Pancreas (tissue), 10 donors: ENCODE data around the gene KLF16. TPM values are rescaled to one million over a fixed set of nuclear protein-coding genes. Genes with fewer than 3 reads are reported as not detected.

ENCODE experiments used
- ATAC-seq, 4 donors: fragments of 200-7000 bp; cut with Tn5 transposase; one replicate each; pipeline versions ENCODE4 v1.8.0 to v1.9.1; 2020; ENCODE audit warnings: mild to moderate bottlenecking in 4 of 4, moderate library complexity in 4 of 4
- DNase-seq, 6 donors: peaks; one replicate each; pipeline ENCODE4 v3.0.0-alpha.2; 2020
- FAIRE-seq: peaks from 2 replicates; lab custom pipeline; 2012; peaks lifted over from hg19 to GRCh38; lab: Jason Lieb, UNC
- H3K27ac ChIP-seq, 4 donors: fragments of 200-600 bp; sonication (generic); 1 replicate in 3 of 4; 2 replicates in 1 of 4; pipeline versions ENCODE4 v1.5.0 to v1.8.0; 2020
- H3K27me3 ChIP-seq, 4 donors: fragments of 200-600 bp; one replicate each; pipeline ENCODE4 v1.8.0; 2021
- H3K36me3 ChIP-seq, 3 donors: fragments of 200-600 bp; sonication (generic) in 1 of 3; one replicate each; pipeline versions ENCODE4 v1.5.0 to v1.8.0; 2020 to 2021
- H3K4me1 ChIP-seq, 3 donors: fragments of 200-600 bp; one replicate each; pipeline ENCODE4 v1.8.0; 2021
- H3K4me3 ChIP-seq, 4 donors: fragments of 200-600 bp; sonication (generic) in 2 of 4; one replicate each; pipeline versions ENCODE4 v1.5.0 to v1.8.0; 2020 to 2021
- H3K9me3 ChIP-seq, 4 donors: fragments of 200-600 bp; one replicate each; pipeline ENCODE4 v1.8.0; 2021
- CTCF ChIP-seq, 4 donors: fragments of 200-600 bp; sonication (generic) in 3 of 4; IDR thresholded peaks; one replicate each; pipeline versions ENCODE4 v1.5.0 to v1.8.0; 2021; ENCODE audit warnings: antibody characterized with exemption in 4 of 4
- WGBS, 2 donors: extraction: QIAGEN DNeasy Blood & Tissue Kit; methylation state at CpG; one replicate each; pipeline ENCODE4 v1.1.7; 2013; 5-methylcytosine and 5-hydroxymethylcytosine counted together
- intact Hi-C, 3 donors: fragments of 100-400 bp; cut with DNase I; formaldehyde crosslinking; loops; one replicate each; pipeline versions ENCODE4 v1.11.1 to v1.14.2; 2022
- microRNA-seq, 2 donors: library from miRNA; unstranded; fragments of <30 nt; microRNA quantifications; one replicate each; pipeline versions ENCODE4 to v1.1.0, GENCODE V29; 2019 to 2020
- polyA plus RNA-seq, 2 donors: library from polyadenylated mRNA; stranded (reverse); fragments of 200-250 nt; gene quantifications; one replicate each; pipeline ENCODE4 v1.2.3, GENCODE V29; 2013
- total RNA-seq, 6 donors: library from RNA; stranded (reverse); fragmentation: NEBNext Ultra II Directional in 4 of 6; extraction: Animal tissue kit (Norgen Biotek cat#: 25700) in 4 of 6; gene quantifications; one replicate each; pipeline versions ENCODE4 v1.2.1 to v1.2.4, GENCODE V29; 2021 to 2023
- donor health status: healthy with polysubstance abuse.
- donor health status: DM: no; HTN: no; CAD: no; lungs with moderate emphysema.
- donor health status: DM: no; HTN: no; CAD: no.
- donor health status: control.
- donor health status: control.
- donor health status: Bipolar disorder and iron deficiency.
- donor health status: DM: yes; HTN: yes; CAD: no.
- donor health status: DM: no; HTN: no; CAD: no.
- donor health status: DM: no; HTN: no; CAD: no.
- donor health status: DM: yes; HTN: yes; CAD: no.

KLF16 gene
- total and polyA plus RNA-seq, 8 donors = 4.3 to 10.4 (median 7.5) TPM

GRCh38 chr19:1804858-1805257 lies 58.5 kb downstream of the KLF16 start:
- DNase-seq (no peak), ATAC-seq (no peak), FAIRE-seq (no peak)
- no peaks in the 10 kb centered on the region for H3K36me3 ChIP-seq
- H3K9me3 ChIP-seq = no peaks in the 10 kb centered on the region
- no peak overlapping the region for H3K27ac ChIP-seq
- no peaks in the 10 kb centered on the region for H3K27me3 ChIP-seq
- intact Hi-C loops = no loop called here
- 87 to 94% methylated on average over 6 of the region's 6 CpGs for WGBS, 2 donors
- no peaks in the 10 kb centered on the region for H3K4me1 ChIP-seq
- no peak overlapping the region for H3K4me3 ChIP-seq
- no peak for TF ChIP-seq CTCF (IDR thresholded peaks at IDR 0.05)

Small RNA genes within 50 kb of the gene (microRNA-seq; reads per million reads assigned to microRNA genes)
- gene MIR1909 = 0 to 0.29 reads per million in 2 donors

Other genes with a start within 250 kb of the KLF16 start
- gene TCF3, start 211.0 kb downstream of the KLF16 start, total RNA-seq = 10 to 100 TPM; 19.8 to 41.9 (median 24.8) TPM
- 10 to 100 TPM; 32.3 to 32.4 TPM for gene TCF3, start 211.0 kb downstream of the KLF16 start, polyA plus RNA-seq
- gene ONECUT3, start 110.1 kb downstream of the KLF16 start, total RNA-seq = under 1 TPM in 1 of 6 donors, not detected in 5; 0.13 TPM
- not detected for gene ONECUT3, start 110.1 kb downstream of the KLF16 start, polyA plus RNA-seq
- 1 to 10 TPM in 1 of 6 donors, under 1 TPM in 5; 0.32 to 1.1 (median 0.52) TPM for gene ATP8B3, start 51.3 kb downstream of the KLF16 start, total RNA-seq
- gene ATP8B3, start 51.3 kb downstream of the KLF16 start, polyA plus RNA-seq = under 1 TPM; 0.56 to 0.95 TPM
- gene REXO1, start 15.1 kb downstream of the KLF16 start, total RNA-seq = 10 to 100 TPM; 10.5 to 16.6 (median 15.1) TPM
- 10 to 100 TPM; 29.5 to 42.2 TPM for gene REXO1, start 15.1 kb downstream of the KLF16 start, polyA plus RNA-seq
- gene ABHD17A, start 21.9 kb upstream of the KLF16 start, total RNA-seq = 10 to 100 TPM; 21.1 to 30.8 (median 24.4) TPM
- 10 to 100 TPM; 62.4 to 71.0 TPM for gene ABHD17A, start 21.9 kb upstream of the KLF16 start, polyA plus RNA-seq
- gene ADAT3, start 41.8 kb upstream of the KLF16 start, total RNA-seq = 1 to 10 TPM; 2.0 to 6.5 (median 4.5) TPM
- 10 to 100 TPM in 1 of 2 donors, 1 to 10 TPM in 1; 5.2 to 10.1 TPM for gene ADAT3, start 41.8 kb upstream of the KLF16 start, polyA plus RNA-seq
- gene SCAMP4, start 41.8 kb upstream of the KLF16 start, total RNA-seq = 10 to 100 TPM; 23.0 to 52.2 (median 30.7) TPM
- gene SCAMP4, start 41.8 kb upstream of the KLF16 start, polyA plus RNA-seq = 10 to 100 TPM; 40.8 to 49.3 TPM
- 10 to 100 TPM; 20.7 to 33.0 (median 26.0) TPM for gene CSNK1G2, start 77.6 kb upstream of the KLF16 start, total RNA-seq
- gene CSNK1G2, start 77.6 kb upstream of the KLF16 start, polyA plus RNA-seq = 10 to 100 TPM; 68.0 to 69.4 TPM
- gene BTBD2, start 152.1 kb upstream of the KLF16 start, total RNA-seq = 10 to 100 TPM; 33.9 to 46.4 (median 36.6) TPM
- 10 to 100 TPM; 35.6 to 44.4 TPM for gene BTBD2, start 152.1 kb upstream of the KLF16 start, polyA plus RNA-seq
- 100 to 1,000 TPM; 178 to 446 (median 252) TPM for gene MKNK2, start 187.7 kb upstream of the KLF16 start, total RNA-seq
- 100 to 1,000 TPM; 102 to 143 TPM for gene MKNK2, start 187.7 kb upstream of the KLF16 start, polyA plus RNA-seq
- 10 to 100 TPM; 14.5 to 26.0 (median 17.4) TPM for gene MOB3A, start 232.7 kb upstream of the KLF16 start, total RNA-seq
- 10 to 100 TPM in 1 of 2 donors, 1 to 10 TPM in 1; 9.2 to 11.1 TPM for gene MOB3A, start 232.7 kb upstream of the KLF16 start, polyA plus RNA-seq
- gene IZUMO4, start 233.3 kb upstream of the KLF16 start, total RNA-seq = 10 to 100 TPM in 1 of 6 donors, 1 to 10 TPM in 5; 5.2 to 10.5 (median 7.0) TPM
- 10 to 100 TPM; 32.8 to 42.2 TPM for gene IZUMO4, start 233.3 kb upstream of the KLF16 start, polyA plus RNA-seq